HepG2 (cell line): ENCODE measurements around the gene APRT. TPM values are rescaled to one million over a fixed set of nuclear protein-coding genes. Genes with fewer than 3 reads are reported as not detected.
A peak's percentile ranks its signal among the peaks of the same experiment; 100 is the strongest.

ENCODE experiments used
- CHD2 ChIP-seq: IDR thresholded peaks from 2 replicates; pipeline ENCODE4 v1.6.1; 2011; ENCODE audit warnings: low read depth, low read length, improper control_type of control experiment
- FOXO4 ChIP-seq: sonication (generic); formaldehyde crosslinking; conservative IDR thresholded peaks from 2 replicates; pipeline ENCODE4 v1.8.1; 2023; ENCODE audit warnings: missing genetic modification reagents
- MTF2 ChIP-seq: sonication (generic); formaldehyde crosslinking; IDR thresholded peaks from 2 replicates; pipeline ENCODE4 v1.5.0; 2020; ENCODE audit warnings: missing genetic modification reagents, borderline replicate concordance
- MXD3 ChIP-seq: IDR thresholded peaks from 2 replicates; pipeline ENCODE4 v1.6.1; 2016; ENCODE audit warnings: mild to moderate bottlenecking, missing biosample characterization, missing genetic modification reagents
- NFIC ChIP-seq: IDR thresholded peaks from 2 replicates; pipeline ENCODE4 v1.6.1; 2012; ENCODE audit warnings: mild to moderate bottlenecking, low read length, inconsistent platforms
- PRMT3 ChIP-seq: sonication (generic); formaldehyde crosslinking; IDR thresholded peaks from 2 replicates; pipeline ENCODE4 v1.8.1; 2022; ENCODE audit warnings: low read depth, mild to moderate bottlenecking, moderate library complexity, missing genetic modification reagents, borderline replicate concordance
- RARA ChIP-seq: IDR thresholded peaks from 2 replicates; pipeline ENCODE4 v1.6.1; 2016; ENCODE audit warnings: missing genetic modification reagents, missing compliant biosample characterization
- RXRA ChIP-seq: sonication (generic); formaldehyde crosslinking; IDR thresholded peaks from 2 replicates; pipeline ENCODE4 v1.5.1; 2020; ENCODE audit warnings: missing genetic modification reagents
- SMAD1 ChIP-seq: sonication (generic); formaldehyde crosslinking; IDR thresholded peaks from 2 replicates; pipeline ENCODE4 v1.4.0; 2020; ENCODE audit warnings: missing genetic modification reagents, low read depth, mild to moderate bottlenecking, borderline replicate concordance
- SPEN ChIP-seq: sonication (generic); formaldehyde crosslinking; IDR thresholded peaks from 2 replicates; pipeline ENCODE4 v1.5.1; 2020; ENCODE audit warnings: low read depth, mild to moderate bottlenecking, missing genetic modification reagents
- SRSF4 ChIP-seq: fragments of 200-400 bp; formaldehyde crosslinking; IDR thresholded peaks from one replicate; pipeline ENCODE4 v1.6.1; 2018; ENCODE audit warnings: mild to moderate bottlenecking, low read depth, low read length, moderate library complexity; ENCODE audit not compliant: poor library complexity, severe bottlenecking
- TEAD2 ChIP-seq: sonication (generic); formaldehyde crosslinking; IDR thresholded peaks from 2 replicates; pipeline ENCODE4 v1.9.0; 2021; ENCODE audit warnings: missing genetic modification reagents
- TP53 ChIP-seq: sonication (generic); formaldehyde crosslinking; conservative IDR thresholded peaks from 2 replicates; pipeline ENCODE4 v1.4.0; 2020; ENCODE audit warnings: missing genetic modification reagents
- ZNF142 ChIP-seq: sonication (generic); formaldehyde crosslinking; IDR thresholded peaks from 2 replicates; pipeline ENCODE4 v1.4.0; 2020; ENCODE audit warnings: missing genetic modification reagents
- ZNF747 ChIP-seq: sonication (generic); formaldehyde crosslinking; IDR thresholded peaks from 2 replicates; pipeline ENCODE4 v1.8.1; 2023; ENCODE audit warnings: missing genetic modification reagents, mild to moderate bottlenecking, borderline replicate concordance
- polyA plus RNA-seq, 8 experiments: library from polyadenylated mRNA; depleted of rRNA in 3 of 8; stranded (reverse) in 7 of 8; unstranded in 1 of 8; fragments of >200 nt; fragmentation: Illumina TruSeq in 4 of 8; extraction: Trizol in 4 of 8; gene quantifications; 2 replicates each; pipeline versions ENCODE4 v1.2.1 to v1.2.3, GENCODE V29; 2011 to 2016; ENCODE audit warnings: low read depth in 4 of 8, missing spikeins in 1 of 8, mixed read lengths in 1 of 8; ENCODE audit not compliant: insufficient read depth in 1 of 8
- total RNA-seq, 5 experiments: library from RNA; depleted of rRNA; stranded (reverse); fragments of >200 nt; fragmentation: Illumina TruSeq; extraction: Trizol; gene quantifications; 2 replicates each; pipeline ENCODE4 v1.2.3, GENCODE V29; 2016; ENCODE audit warnings: low read depth in 1 of 5

The APRT gene
- total and polyA plus RNA-seq, 2 of the 13 experiments (the other 11 are each of a cell fraction or from before 2014, with no cell fraction given) = 155 to 242 TPM

- TF ChIP-seq ZNF142 = no peak
- TF ChIP-seq ZNF747 (CRISPR knock-in tag) = peak; percentile 80
- TF ChIP-seq RXRA = peak; percentile 86
- no peak for TF ChIP-seq SRSF4
- no peak for TF ChIP-seq TEAD2
- peak; percentile 86 for TF ChIP-seq SPEN
- TF ChIP-seq MTF2 (CRISPR knock-in tag) = peak; percentile 90
- no peak for TF ChIP-seq PRMT3 (CRISPR knock-in tag)
- 0 out of 2 replicates have a peak, but pooled peaks have one; percentile 31 for TF ChIP-seq TP53
- TF ChIP-seq RARA = peak; percentile 46; the same call in 1 of the 2 replicates
- TF ChIP-seq SMAD1 = peak; percentile 84; the same call in 1 of the 2 replicates
- TF ChIP-seq CHD2 = no peak
- no peak for TF ChIP-seq FOXO4 (CRISPR knock-in tag)
- peak; percentile 82; the same call in 1 of the 2 replicates for TF ChIP-seq MXD3 (CRISPR knock-in tag)
- no peak for TF ChIP-seq NFIC
Observed at GRCh38 chr16:88785106-88785924, 26.4 kb downstream of the APRT start, which contains the start of gene PIEZO1 (continued).
